ENCODE data around the gene HUNK. TPM values are rescaled to one million over a fixed set of nuclear protein-coding genes. Genes with fewer than 3 reads are reported as not detected.

Gene HUNK
- total RNA-seq, 2 donors from 2014 or later = 0.20 to 2.0 TPM

- TF ChIP-seq, protein P1, sequence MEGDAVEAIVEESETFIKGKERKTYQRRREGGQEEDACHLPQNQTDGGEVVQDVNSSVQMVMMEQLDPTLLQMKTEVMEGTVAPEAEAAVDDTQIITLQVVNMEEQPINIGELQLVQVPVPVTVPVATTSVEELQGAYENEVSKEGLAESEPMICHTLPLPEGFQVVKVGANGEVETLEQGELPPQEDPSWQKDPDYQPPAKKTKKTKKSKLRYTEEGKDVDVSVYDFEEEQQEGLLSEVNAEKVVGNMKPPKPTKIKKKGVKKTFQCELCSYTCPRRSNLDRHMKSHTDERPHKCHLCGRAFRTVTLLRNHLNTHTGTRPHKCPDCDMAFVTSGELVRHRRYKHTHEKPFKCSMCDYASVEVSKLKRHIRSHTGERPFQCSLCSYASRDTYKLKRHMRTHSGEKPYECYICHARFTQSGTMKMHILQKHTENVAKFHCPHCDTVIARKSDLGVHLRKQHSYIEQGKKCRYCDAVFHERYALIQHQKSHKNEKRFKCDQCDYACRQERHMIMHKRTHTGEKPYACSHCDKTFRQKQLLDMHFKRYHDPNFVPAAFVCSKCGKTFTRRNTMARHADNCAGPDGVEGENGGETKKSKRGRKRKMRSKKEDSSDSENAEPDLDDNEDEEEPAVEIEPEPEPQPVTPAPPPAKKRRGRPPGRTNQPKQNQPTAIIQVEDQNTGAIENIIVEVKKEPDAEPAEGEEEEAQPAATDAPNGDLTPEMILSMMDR (IDR thresholded peaks at IDR 0.05) = no peak
- Histone ChIP-seq H3K4me3 (no peak overlapping the region), H3K9me3 (no peaks in the 10 kb centered on the region), H3K4me1 (no peaks in the 10 kb centered on the region), H3K27me3 (no peaks in the 10 kb centered on the region), H3K36me3 (no peaks in the 10 kb centered on the region), H3K27ac (no peak overlapping the region)
- no peak for DNase-seq (ENCODE audit: low spot score)
Observed at GRCh38 chr21:31926498-31926897, 53.7 kb downstream of the HUNK start.

- Histone ChIP-seq H3K4me1 (no peaks in the 10 kb centered on the region), H3K9me3 (no peaks in the 10 kb centered on the region), H3K4me3 (no peak overlapping the region), H3K36me3 (no peaks in the 10 kb centered on the region), H3K27me3 (no peaks in the 10 kb centered on the region), H3K27ac (no peak overlapping the region)
- TF ChIP-seq, protein P1 (IDR thresholded peaks at IDR 0.05) = no peak
- DNase-seq (ENCODE audit: low spot score) = no peak
Observed at GRCh38 chr21:31927689-31928353, 55.0 kb downstream of the HUNK start.

GRCh38 chr21:31928656-31929055 is 55.8 kb downstream of the HUNK start:
- no peaks in the 10 kb centered on the region for H3K4me1 ChIP-seq
- no peak for DNase-seq (ENCODE audit: low spot score)
- no peaks in the 10 kb centered on the region for H3K27me3 ChIP-seq
- TF ChIP-seq, protein P1 (IDR thresholded peaks at IDR 0.05) = no peak
- H3K4me3 ChIP-seq = no peak overlapping the region
- H3K27ac ChIP-seq = no peak overlapping the region
- H3K36me3 ChIP-seq = no peaks in the 10 kb centered on the region
- no peaks in the 10 kb centered on the region for H3K9me3 ChIP-seq

GRCh38 chr21:31929548-31929947 is 56.7 kb downstream of the HUNK start:
- Histone ChIP-seq H3K4me1 (no peaks in the 10 kb centered on the region), H3K9me3 (no peaks in the 10 kb centered on the region), H3K27ac (no peak overlapping the region), H3K4me3 (no peak overlapping the region), H3K27me3 (no peaks in the 10 kb centered on the region), H3K36me3 (no peaks in the 10 kb centered on the region)
- no peak for DNase-seq (ENCODE audit: low spot score)
- TF ChIP-seq, protein P1 (IDR thresholded peaks at IDR 0.05) = no peak

GRCh38 chr21:31930001-31930400 is 57.2 kb downstream of the HUNK start:
- no peaks in the 10 kb centered on the region for H3K9me3 ChIP-seq
- H3K4me3 ChIP-seq = no peak overlapping the region
- no peak for DNase-seq (ENCODE audit: low spot score)
- no peaks in the 10 kb centered on the region for H3K4me1 ChIP-seq
- no peak overlapping the region for H3K27ac ChIP-seq
- TF ChIP-seq, protein P1 (IDR thresholded peaks at IDR 0.05) = no peak
- H3K36me3 ChIP-seq = no peaks in the 10 kb centered on the region
- no peaks in the 10 kb centered on the region for H3K27me3 ChIP-seq

Data from right atrium auricular region (tissue), 2 donors.